C4-2B (cell line): ENCODE measurements around the gene NOP14.
"Not testable (repeated sequence)": the region's sequence is repeated elsewhere in the genome, so short reads cannot be mapped to it uniquely, and the experiment has no call there.

Experiments
- CTCF ChIP-seq: fragments of 450-650 bp; conservative IDR thresholded peaks from 2 replicates; pipeline ENCODE4 v1.5.1; 2017; ENCODE audit warnings: mild to moderate bottlenecking
- ZFX ChIP-seq: fragments of 450-650 bp; IDR thresholded peaks from 2 replicates; pipeline ENCODE4 v1.6.1; 2017

DNA sequence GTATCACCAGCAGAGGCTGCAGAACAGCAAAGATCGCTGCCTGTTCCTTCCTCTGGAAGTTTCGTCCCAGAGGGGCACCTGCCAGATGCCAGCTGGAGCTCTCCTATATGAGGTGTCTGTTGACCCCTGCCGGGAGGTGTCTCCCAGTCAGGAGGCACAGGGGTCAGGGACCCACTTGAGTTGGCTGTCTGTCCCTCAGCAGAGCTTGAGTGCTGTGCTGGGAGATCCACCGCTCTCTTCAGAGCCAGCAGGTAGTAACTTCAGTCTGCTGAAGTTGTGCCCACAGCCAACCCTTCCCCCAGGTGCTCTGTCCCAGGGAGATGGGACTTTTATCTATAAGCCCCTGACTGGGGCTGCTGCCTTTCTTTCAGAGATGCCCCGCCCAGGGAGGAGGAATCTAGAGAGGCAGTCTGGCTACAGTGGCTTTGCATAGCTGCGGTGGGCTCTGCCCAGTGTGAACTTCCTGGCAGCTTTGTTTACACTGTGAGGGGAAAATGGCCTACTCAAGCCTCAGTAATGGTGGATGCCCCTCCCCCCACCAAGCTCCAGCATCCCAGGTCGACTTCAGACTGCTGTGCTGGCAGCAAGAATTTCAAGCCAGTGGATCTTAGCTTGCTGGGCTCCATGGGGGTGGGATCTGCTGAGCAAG lies 40.6 kb downstream of the NOP14 start:
- TF ChIP-seq CTCF, ZFX: not testable (repeated sequence)
